ENCODE results near the gene CDH23.
A peak's percentile ranks its signal among the peaks of the same experiment; 100 is the strongest.
"Not testable (repeated sequence)": the region's sequence is repeated elsewhere in the genome, so short reads cannot be mapped to it uniquely, and the experiment has no call there.

CDH23 gene

DNA sequence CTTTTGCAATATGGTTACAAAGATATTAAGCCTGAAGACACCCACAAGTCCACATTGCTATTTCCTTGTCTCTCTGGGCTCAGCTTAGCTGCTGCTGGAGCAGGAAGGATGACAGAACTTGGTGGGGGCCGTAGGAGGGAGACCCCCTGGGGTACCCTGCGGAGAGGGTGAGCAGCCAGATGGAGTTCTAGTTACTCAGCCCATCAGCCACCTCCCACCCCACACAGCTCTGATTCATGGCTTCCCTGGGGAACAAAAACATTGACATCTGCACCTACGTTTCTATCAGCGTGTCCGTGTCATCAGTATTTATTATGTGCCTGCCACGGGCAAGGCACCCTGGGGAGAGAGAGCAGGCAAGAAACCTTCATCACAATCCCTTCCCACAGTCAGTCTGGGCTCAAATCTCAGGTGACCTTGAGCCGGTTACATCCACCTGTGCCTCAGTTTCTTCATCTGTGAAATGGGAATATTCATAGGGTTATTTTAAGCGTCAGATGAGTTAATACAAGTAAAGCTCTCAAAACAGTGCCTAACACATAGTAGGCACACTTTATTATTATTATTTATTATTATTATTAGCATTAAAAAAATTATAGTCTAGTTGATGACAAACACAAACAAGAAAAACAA is 191.3 kb downstream of the CDH23 start:
- no peak overlapping the region for H3K27ac Mint-ChIP-seq
- H3K9me3 Mint-ChIP-seq = no peaks in the 10 kb centered on the region
- DNase-seq = no peak
- H3K36me3 Mint-ChIP-seq (ENCODE audit: low read depth) = no peaks in the 10 kb centered on the region
- H3K4me3 Mint-ChIP-seq = no peak overlapping the region
- no peaks in the 10 kb centered on the region for H3K4me1 Mint-ChIP-seq (ENCODE audit: low read depth)
- H3K27me3 Mint-ChIP-seq = peaks cover 7% of the 10 kb centered on the region

- Mint-ChIP-seq H3K9me3 (no peaks in the 10 kb centered on the region), H3K4me1 (ENCODE audit: low read depth) (no peaks in the 10 kb centered on the region), H3K4me3 (no peak overlapping the region), H3K36me3 (ENCODE audit: low read depth) (no peaks in the 10 kb centered on the region), H3K27ac (no peak overlapping the region), H3K27me3 (peaks cover 7% of the 10 kb centered on the region)
- DNase-seq = no peak
Observed at GRCh38 chr10:71588685-71589084, 192.0 kb downstream of the CDH23 start.

GRCh38 chr10:71589617-71590551 is 193.2 kb downstream of the CDH23 start:
- Mint-ChIP-seq H3K9me3 (no peaks in the 10 kb centered on the region), H3K4me1 (ENCODE audit: low read depth) (no peaks in the 10 kb centered on the region), H3K27ac (no peak overlapping the region), H3K27me3 (peaks cover 7% of the 10 kb centered on the region), H3K4me3 (no peak overlapping the region), H3K36me3 (ENCODE audit: low read depth) (no peaks in the 10 kb centered on the region)
- no peak for DNase-seq

- no peak overlapping the region for H3K4me3 Mint-ChIP-seq
- H3K9me3 Mint-ChIP-seq = no peaks in the 10 kb centered on the region
- DNase-seq = no peak
- H3K27me3 Mint-ChIP-seq = peaks cover 7% of the 10 kb centered on the region
- H3K27ac Mint-ChIP-seq = no peak overlapping the region
- H3K4me1 Mint-ChIP-seq (ENCODE audit: low read depth) = no peaks in the 10 kb centered on the region
- no peaks in the 10 kb centered on the region for H3K36me3 Mint-ChIP-seq (ENCODE audit: low read depth)
Observed at GRCh38 chr10:71590781-71591350, 194.1 kb downstream of the CDH23 start.

DNA sequence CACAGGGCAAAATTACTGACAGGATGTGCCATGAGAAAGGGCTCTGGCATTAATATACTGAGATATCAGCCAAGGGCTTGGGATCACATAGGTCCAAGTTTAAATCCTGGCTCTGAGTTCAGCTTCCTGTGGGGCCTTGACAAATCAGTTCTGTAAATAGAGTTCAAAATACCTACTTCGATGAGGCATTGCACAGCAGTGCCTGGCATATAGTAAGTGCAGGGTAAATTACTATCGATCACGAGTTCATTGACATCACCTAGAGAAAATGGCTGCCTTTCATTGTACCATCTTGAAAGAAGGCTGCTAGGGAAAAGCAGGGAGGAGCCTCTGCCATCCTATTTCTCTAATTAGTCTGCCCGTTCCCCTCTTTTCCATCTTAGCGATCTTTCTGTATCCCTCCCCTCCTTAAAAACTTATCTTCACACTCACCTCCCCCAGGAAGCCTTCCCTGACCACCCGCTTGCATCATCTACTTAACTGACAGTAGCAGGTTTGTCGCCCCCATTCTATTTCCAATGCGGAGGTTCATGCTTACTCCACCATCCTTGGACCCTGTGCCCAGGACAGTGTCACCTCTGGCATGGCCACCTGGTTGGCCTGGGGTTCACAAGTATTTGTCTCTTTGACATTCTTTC is 198.3 kb downstream of the CDH23 start:
- Mint-ChIP-seq H3K4me1 (ENCODE audit: low read depth) (peaks cover 4% of the 10 kb centered on the region), H3K9me3 (no peaks in the 10 kb centered on the region), H3K27me3 (no peaks in the 10 kb centered on the region), H3K36me3 (ENCODE audit: low read depth) (no peaks in the 10 kb centered on the region), H3K4me3 (no peak overlapping the region), H3K27ac (no peak overlapping the region)
- no peak for DNase-seq

DNA sequence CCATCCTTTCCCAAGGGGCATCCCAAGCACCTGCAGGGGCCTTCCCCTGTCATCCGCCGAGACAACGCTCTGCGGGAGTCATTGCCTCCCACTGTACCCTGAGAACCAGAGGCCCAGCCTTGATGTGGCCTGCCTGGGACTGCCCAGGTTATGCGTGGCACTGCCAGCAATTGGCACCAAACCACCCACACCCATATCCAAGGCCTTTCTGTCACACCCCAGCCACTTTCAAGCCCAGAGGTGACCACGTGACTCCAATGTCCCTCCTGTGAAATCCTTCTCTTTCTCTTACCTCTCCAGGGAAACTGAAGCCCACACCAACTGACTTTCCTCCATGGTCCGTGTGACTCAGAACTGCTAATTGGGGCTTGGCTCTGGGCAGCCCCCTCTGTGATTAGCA is 198.9 kb downstream of the CDH23 start:
- Mint-ChIP-seq H3K4me3 (no peak overlapping the region), H3K9me3 (no peaks in the 10 kb centered on the region), H3K27me3 (no peaks in the 10 kb centered on the region), H3K4me1 (ENCODE audit: low read depth) (peaks cover 5% of the 10 kb centered on the region), H3K27ac (no peak overlapping the region), H3K36me3 (ENCODE audit: low read depth) (no peaks in the 10 kb centered on the region)
- no peak for DNase-seq

DNA sequence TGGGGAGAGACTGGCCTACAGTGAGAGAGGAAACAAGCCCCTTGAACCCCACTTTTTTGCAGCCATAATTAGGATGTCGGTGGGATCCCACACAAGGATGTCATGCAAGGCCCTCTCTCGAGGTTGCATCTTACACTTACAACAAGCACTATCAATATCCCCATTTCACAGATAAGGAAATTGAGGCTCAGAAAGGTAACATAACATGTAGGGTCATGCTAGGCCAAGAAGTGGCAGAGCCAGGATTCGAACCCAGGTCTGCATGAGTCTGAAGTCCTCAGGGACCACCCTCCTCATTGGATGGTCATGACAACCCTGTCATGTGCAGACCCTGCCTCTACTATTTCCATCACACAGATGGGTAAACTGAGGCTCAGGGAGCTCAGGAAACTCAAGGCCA is 199.4 kb downstream of the CDH23 start:
- Mint-ChIP-seq H3K4me1 (ENCODE audit: low read depth) (peaks cover 10% of the 10 kb centered on the region), H3K9me3 (no peaks in the 10 kb centered on the region), H3K36me3 (ENCODE audit: low read depth) (no peaks in the 10 kb centered on the region), H3K27me3 (no peaks in the 10 kb centered on the region), H3K27ac (no peak overlapping the region), H3K4me3 (no peak overlapping the region)
- no peak for DNase-seq

GRCh38 chr10:71596759-71597158 is 200.0 kb downstream of the CDH23 start:
- Mint-ChIP-seq H3K4me1 (ENCODE audit: low read depth) (peaks cover 15% of the 10 kb centered on the region), H3K4me3 (no peak overlapping the region), H3K36me3 (ENCODE audit: low read depth) (no peaks in the 10 kb centered on the region), H3K9me3 (no peaks in the 10 kb centered on the region), H3K27ac (no peak overlapping the region), H3K27me3 (no peaks in the 10 kb centered on the region)
- no peak for DNase-seq

- Mint-ChIP-seq H3K36me3 (ENCODE audit: low read depth) (no peaks in the 10 kb centered on the region), H3K27me3 (no peaks in the 10 kb centered on the region), H3K4me3 (no peak overlapping the region), H3K4me1 (ENCODE audit: low read depth) (peaks cover 17% of the 10 kb centered on the region), H3K27ac (no peak overlapping the region), H3K9me3 (no peaks in the 10 kb centered on the region)
- DNase-seq = no peak
Observed at GRCh38 chr10:71597821-71598498, 201.2 kb downstream of the CDH23 start.

- Mint-ChIP-seq H3K4me1 (ENCODE audit: low read depth) (peaks cover 17% of the 10 kb centered on the region), H3K4me3 (no peak overlapping the region)
Observed at GRCh38 chr10:71598621-71599055, 201.9 kb downstream of the CDH23 start.

DNA sequence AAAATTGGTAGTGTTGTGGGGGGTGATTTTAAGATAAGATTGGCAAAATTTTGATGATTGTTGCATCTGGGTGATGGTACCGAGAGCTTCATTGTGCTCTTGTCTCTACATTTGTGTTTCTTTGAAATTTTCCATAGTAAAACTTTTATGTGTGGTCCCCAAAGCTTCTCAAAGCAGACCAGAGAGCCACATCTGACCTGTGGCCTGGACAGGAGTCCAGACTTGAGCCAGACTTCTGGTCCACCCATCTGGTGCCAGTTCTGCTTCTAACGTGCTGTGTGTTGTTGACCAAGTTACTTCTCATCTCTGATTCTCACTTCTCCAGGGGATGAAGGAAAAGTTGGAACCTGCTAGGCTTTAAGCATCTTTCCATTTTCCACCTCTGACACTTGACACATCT is 202.8 kb downstream of the CDH23 start:
- Mint-ChIP-seq H3K36me3 (ENCODE audit: low read depth) (no peaks in the 10 kb centered on the region), H3K4me1 (ENCODE audit: low read depth) (peaks cover 17% of the 10 kb centered on the region), H3K9me3 (no peaks in the 10 kb centered on the region), H3K27ac (no peak overlapping the region), H3K4me3 (no peak overlapping the region), H3K27me3 (no peaks in the 10 kb centered on the region)
- no peak for DNase-seq

More at GRCh38 chr10:71598621-71599055, 201.9 kb downstream of the CDH23 start:
- no peak overlapping the region for H3K27ac Mint-ChIP-seq
- H3K36me3 Mint-ChIP-seq (ENCODE audit: low read depth) = no peaks in the 10 kb centered on the region
- no peak for DNase-seq
- no peaks in the 10 kb centered on the region for H3K9me3 Mint-ChIP-seq
- no peaks in the 10 kb centered on the region for H3K27me3 Mint-ChIP-seq

DNA sequence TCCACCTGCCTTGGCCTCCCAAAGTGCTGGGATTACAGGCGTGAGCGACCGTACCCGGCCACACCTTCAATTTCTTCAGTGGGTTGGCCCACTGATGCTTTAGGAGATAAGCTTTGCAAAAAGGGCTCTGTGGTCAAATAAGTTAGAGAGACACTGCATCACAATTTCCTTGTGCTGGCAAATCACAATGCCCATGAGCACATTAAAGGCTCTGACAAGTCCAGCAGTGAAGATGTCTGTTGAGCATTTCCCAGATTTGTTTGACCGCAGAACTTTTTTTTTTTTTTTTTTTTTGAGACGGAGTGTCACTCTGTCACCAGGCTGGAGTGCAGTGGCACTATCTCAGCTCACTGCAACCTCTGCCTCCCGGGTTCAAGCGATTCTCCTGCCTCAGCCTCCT is 203.5 kb downstream of the CDH23 start:
- H3K9me3 Mint-ChIP-seq; H3K27me3 Mint-ChIP-seq; H3K4me3 Mint-ChIP-seq; DNase-seq; H3K36me3 Mint-ChIP-seq (ENCODE audit: low read depth): not testable (repeated sequence)
- Mint-ChIP-seq H3K4me1 (ENCODE audit: low read depth) (peaks cover 20% of the 10 kb centered on the region), H3K27ac (peak overlapping the region; percentile 84)

DNA sequence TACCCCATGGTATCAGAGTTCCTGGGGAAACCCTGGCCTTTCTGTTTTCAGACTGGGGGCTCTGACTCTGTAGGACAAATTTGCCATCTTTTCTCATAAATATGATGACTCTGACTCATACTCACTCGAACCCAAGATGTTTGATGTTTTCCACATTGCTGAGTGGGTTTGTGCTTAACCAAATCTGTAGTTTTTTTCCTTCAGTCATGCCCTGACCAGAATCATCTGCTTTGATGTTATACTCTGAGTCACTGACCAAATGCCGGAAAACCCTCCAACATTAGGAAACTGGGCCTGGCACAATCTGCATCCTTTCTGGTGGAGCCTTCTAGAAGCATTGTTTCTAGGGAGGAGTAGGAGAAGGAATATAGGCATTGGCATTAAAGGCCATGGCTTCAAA is 204.1 kb downstream of the CDH23 start:
- no peaks in the 10 kb centered on the region for H3K36me3 Mint-ChIP-seq (ENCODE audit: low read depth)
- no peak for DNase-seq
- H3K4me1 Mint-ChIP-seq (ENCODE audit: low read depth) = peaks cover 23% of the 10 kb centered on the region
- H3K27ac Mint-ChIP-seq = peak overlapping the region; percentile 84
- H3K4me3 Mint-ChIP-seq = no peak overlapping the region
- no peaks in the 10 kb centered on the region for H3K9me3 Mint-ChIP-seq
- no peaks in the 10 kb centered on the region for H3K27me3 Mint-ChIP-seq

- Mint-ChIP-seq H3K36me3 (ENCODE audit: low read depth) (no peaks in the 10 kb centered on the region), H3K27me3 (no peaks in the 10 kb centered on the region), H3K27ac (peak overlapping the region; percentile 84), H3K4me3 (no peak overlapping the region), H3K9me3 (no peaks in the 10 kb centered on the region), H3K4me1 (ENCODE audit: low read depth) (peaks cover 23% of the 10 kb centered on the region)
- no peak for DNase-seq
Observed at GRCh38 chr10:71601273-71601672, 204.6 kb downstream of the CDH23 start.
